Caco-2 (cell line): ENCODE results near the gene ARHGAP42. TPM values are rescaled to one million over a fixed set of nuclear protein-coding genes. Genes with fewer than 3 reads are reported as not detected.

ENCODE experiments used
- BruUV-seq: library from RNA; stranded (reverse); fragments of 400-500 nt; replicated peaks from 2 replicates; lab custom pipeline; 2021; lab: Mats Ljungman, UMichigan
- CTCF ChIA-PET: fragments of 300-600 bp; sonication (Branson Sonifier 250); formaldehyde crosslinking; loops from one replicate; lab custom pipeline; 2022; ENCODE audit warnings: antibody characterized with exemption; lab: Charles Lee
- POLR2A ChIA-PET: fragments of 300-600 bp; sonication (Branson Sonifier 250); formaldehyde crosslinking; loops from one replicate; lab custom pipeline; 2022; ENCODE audit warnings: antibody characterized with exemption; lab: Charles Lee
- DNase-seq, 2 experiments: peaks; one replicate each; pipeline versions ENCODE4 v3.0.0 to v3.0.0-alpha.2; 2020 to 2022
- H3K27me3 ChIP-seq: replicated peaks from 2 replicates; pipeline ENCODE4 v1.6.0; 2011; ENCODE audit warnings: low read length; ENCODE audit not compliant: control insufficient read depth, insufficient read depth
- H3K36me3 ChIP-seq: 2 replicates; pipeline ENCODE4 v1.5.1; 2011; ENCODE audit warnings: low read length; ENCODE audit not compliant: control insufficient read depth, insufficient read depth
- H3K4me1 ChIP-seq: fragments of 250-450 bp; sonication (Bioruptor Pico); 2 replicates; pipeline ENCODE4 v1.5.1; 2020; ENCODE audit warnings: mild to moderate bottlenecking
- H3K4me3 ChIP-seq: 2 replicates; pipeline ENCODE4 v1.5.1; 2011; ENCODE audit warnings: low read depth, mild to moderate bottlenecking, control low read depth, low read length
- H3K9me3 ChIP-seq: fragments of 250-450 bp; sonication (Bioruptor Pico); 2 replicates; pipeline ENCODE4 v1.5.1; 2020; ENCODE audit warnings: mild to moderate bottlenecking, moderate library complexity
- H3K27ac Mint-ChIP-seq: one replicate; pipeline ENCODE4 v1.8.0; 2022; ENCODE audit warnings: mixed read lengths; ENCODE audit not compliant: unreplicated experiment
- H3K27me3 Mint-ChIP-seq: one replicate; pipeline ENCODE4 v1.8.0; 2022; ENCODE audit warnings: mixed read lengths; ENCODE audit not compliant: insufficient read depth, unreplicated experiment
- H3K36me3 Mint-ChIP-seq: one replicate; pipeline ENCODE4 v1.8.0; 2022; ENCODE audit warnings: mild to moderate bottlenecking, mixed read lengths; ENCODE audit not compliant: insufficient read depth, unreplicated experiment
- H3K4me1 Mint-ChIP-seq: one replicate; pipeline ENCODE4 v1.8.0; 2022; ENCODE audit warnings: low read depth, mixed read lengths; ENCODE audit not compliant: unreplicated experiment
- H3K4me3 Mint-ChIP-seq: one replicate; pipeline ENCODE4 v1.8.0; 2022; ENCODE audit warnings: mild to moderate bottlenecking, moderate library complexity, mixed read lengths; ENCODE audit not compliant: unreplicated experiment
- H3K9me3 Mint-ChIP-seq: one replicate; pipeline ENCODE4 v1.8.0; 2022; ENCODE audit warnings: mixed read lengths; ENCODE audit not compliant: unreplicated experiment
- CTCF ChIP-seq, 2 experiments: fragments of 200-600 bp in 1 of 2; IDR thresholded peaks; 1 replicate in 1 of 2; 2 replicates in 1 of 2; pipeline versions ENCODE4 v1.5.1 to v1.8.0; 2011 to 2022; ENCODE audit warnings: antibody characterized with exemption in 1 of 2, control low read depth in 1 of 2, inconsistent platforms in 1 of 2, low read depth in 1 of 2, low read length in 1 of 2, mild to moderate bottlenecking in 1 of 2, moderate library complexity in 1 of 2; ENCODE audit not compliant: insufficient read depth in 1 of 2, severe bottlenecking in 1 of 2, unreplicated experiment in 1 of 2
- intact Hi-C: fragments of 100-400 bp; cut with micrococcal nuclease; formaldehyde crosslinking; loops from one replicate; pipeline ENCODE4 v1.10.0; 2022; ENCODE audit not compliant: unreplicated experiment
- total RNA-seq: library from RNA; stranded (reverse); gene quantifications from 2 replicates; pipeline ENCODE4 v1.2.3, GENCODE V29; 2022

Gene ARHGAP42
- total RNA-seq, 1 experiment from 2014 or later, result 8.4 TPM

- no peaks in the 10 kb centered on the region for H3K9me3 Mint-ChIP-seq
- no TSS peak for BruUV-seq
- no peaks in the 10 kb centered on the region for H3K27me3 ChIP-seq
- no peak overlapping the region for H3K27ac Mint-ChIP-seq
- H3K4me1 ChIP-seq, result peaks cover 5% of the 10 kb centered on the region; the same call in 1 of the 2 replicates
- H3K4me1 Mint-ChIP-seq, result no peaks in the 10 kb centered on the region
- H3K36me3 Mint-ChIP-seq, result no peaks in the 10 kb centered on the region
- no peak overlapping the region for H3K4me3 ChIP-seq
- 0 out of 2 replicates have a peak, but pooled peaks cover 4% of the 10 kb centered on the region for H3K9me3 ChIP-seq
- DNase-seq, result no peak
- H3K4me3 Mint-ChIP-seq, result no peak overlapping the region
- H3K36me3 ChIP-seq, result no peaks in the 10 kb centered on the region
- intact Hi-C loops, result no loop called here
- H3K27me3 Mint-ChIP-seq, result no peaks in the 10 kb centered on the region
- ChIA-PET CTCF (interaction anchor here (0.6 kb wide), 1 partner anchor 170 kb away, joined by 4 read pairs; no protein-coding TSS in a partner anchor), POLR2A (no interaction called here)
- TF ChIP-seq CTCF (IDR thresholded peaks at IDR 0.05; ENCODE audit: insufficient read depth in 1 of 2, low read depth in 1 of 2, low read length in 1 of 2, severe bottlenecking in 1 of 2, unreplicated experiment in 1 of 2), result no peak
Observed at GRCh38 chr11:100878474-100878873, 191.4 kb downstream of the ARHGAP42 start.

GRCh38 chr11:100882957-100883356 lies 195.9 kb downstream of the ARHGAP42 start:
- intact Hi-C loops, result no loop called here
- POLR2A ChIA-PET, result no interaction called here
- H3K4me1 ChIP-seq, result no peaks in the 10 kb centered on the region
- TF ChIP-seq CTCF (IDR thresholded peaks at IDR 0.05; ENCODE audit: insufficient read depth in 1 of 2, low read depth in 1 of 2, low read length in 1 of 2, severe bottlenecking in 1 of 2, unreplicated experiment in 1 of 2), result no peak
- Mint-ChIP-seq H3K36me3 (no peaks in the 10 kb centered on the region), H3K27ac (no peak overlapping the region), H3K27me3 (no peaks in the 10 kb centered on the region), H3K4me1 (no peaks in the 10 kb centered on the region), H3K4me3 (no peak overlapping the region), H3K9me3 (no peaks in the 10 kb centered on the region)
- DNase-seq, result no peak
- no peak overlapping the region for H3K4me3 ChIP-seq
- H3K36me3 ChIP-seq, result no peaks in the 10 kb centered on the region
- 0 out of 2 replicates have a peak, but pooled peaks cover 4% of the 10 kb centered on the region for H3K9me3 ChIP-seq
- CTCF ChIA-PET, result no interaction called here
- no peaks in the 10 kb centered on the region for H3K27me3 ChIP-seq
- BruUV-seq, result no TSS peak

GRCh38 chr11:100883830-100884229 lies 196.7 kb downstream of the ARHGAP42 start:
- H3K27me3 Mint-ChIP-seq, result no peaks in the 10 kb centered on the region
- BruUV-seq, result no TSS peak
- no peak overlapping the region for H3K27ac Mint-ChIP-seq
- no peaks in the 10 kb centered on the region for H3K4me1 ChIP-seq
- no peaks in the 10 kb centered on the region for H3K27me3 ChIP-seq
- 0 out of 2 replicates have a peak, but pooled peaks cover 4% of the 10 kb centered on the region for H3K9me3 ChIP-seq
- no peak for TF ChIP-seq CTCF (IDR thresholded peaks at IDR 0.05; ENCODE audit: insufficient read depth in 1 of 2, low read depth in 1 of 2, low read length in 1 of 2, severe bottlenecking in 1 of 2, unreplicated experiment in 1 of 2)
- no peaks in the 10 kb centered on the region for H3K9me3 Mint-ChIP-seq
- H3K4me3 ChIP-seq, result no peak overlapping the region
- DNase-seq, result no peak
- H3K4me1 Mint-ChIP-seq, result no peaks in the 10 kb centered on the region
- POLR2A ChIA-PET, result no interaction called here
- CTCF ChIA-PET, result no interaction called here
- H3K4me3 Mint-ChIP-seq, result no peak overlapping the region
- H3K36me3 ChIP-seq, result no peaks in the 10 kb centered on the region
- H3K36me3 Mint-ChIP-seq, result no peaks in the 10 kb centered on the region
- intact Hi-C loops, result no loop called here
